Panc1 (cell line): ENCODE results near the gene AIG1. TPM values are rescaled to one million over a fixed set of nuclear protein-coding genes. Genes with fewer than 3 reads are reported as not detected.

Experiments used
- ATAC-seq: fragments of 200-7000 bp; cut with Tn5 transposase; 2 replicates; pipeline ENCODE4 v1.9.1; 2020; ENCODE audit warnings: mild to moderate bottlenecking, moderate library complexity
- BruUV-seq: library from RNA; stranded (reverse); fragments of 400-500 nt; replicated peaks from 2 replicates; lab custom pipeline; 2021; lab: Mats Ljungman, UMichigan
- CTCF ChIA-PET: fragments of 300-600 bp; sonication (Branson Sonifier 250); formaldehyde crosslinking; loops from one replicate; lab custom pipeline; 2022; ENCODE audit warnings: antibody characterized with exemption; lab: Charles Lee
- POLR2A ChIA-PET: fragments of 300-600 bp; sonication (Branson Sonifier 250); formaldehyde crosslinking; loops from one replicate; lab custom pipeline; 2022; ENCODE audit warnings: antibody characterized with exemption; lab: Charles Lee
- DNase-seq: peaks from one replicate; pipeline ENCODE4 v3.0.0-alpha.2; 2010; ENCODE audit warnings: low read depth, low spot score
- H3K27ac ChIP-seq: 2 replicates; pipeline ENCODE4 v1.5.1; 2011; ENCODE audit warnings: mild to moderate bottlenecking, low read length, inconsistent platforms
- H3K27me3 ChIP-seq: fragments of 200-500 bp; sonication (Bioruptor generic); 2 replicates; pipeline ENCODE4 v1.6.0; 2014; ENCODE audit warnings: low read length, inconsistent platforms; ENCODE audit not compliant: control insufficient read depth, insufficient read depth
- H3K36me3 ChIP-seq: fragments of 200-500 bp; sonication (Bioruptor generic); 2 replicates; pipeline ENCODE4 v1.5.1; 2014; ENCODE audit warnings: inconsistent platforms, mild to moderate bottlenecking, low read length, moderate library complexity; ENCODE audit not compliant: control insufficient read depth, insufficient read depth
- H3K4me1 ChIP-seq: 2 replicates; pipeline ENCODE4 v1.5.1; 2011; ENCODE audit warnings: inconsistent platforms, mild to moderate bottlenecking, low read length, moderate library complexity; ENCODE audit not compliant: control insufficient read depth, insufficient read depth
- H3K4me3 ChIP-seq, 2 experiments: 2 replicates each; pipeline ENCODE4 v1.5.1; 2011 to 2012; ENCODE audit warnings: low read depth in 2 of 2, low read length in 2 of 2, mild to moderate bottlenecking in 2 of 2, inconsistent platforms in 1 of 2, moderate library complexity in 1 of 2
- H3K9me3 ChIP-seq: fragments of 200-500 bp; sonication (Bioruptor generic); 2 replicates; pipeline ENCODE4 v1.5.1; 2014; ENCODE audit warnings: low read depth, mild to moderate bottlenecking, inconsistent platforms, low read length, moderate library complexity; ENCODE audit not compliant: control insufficient read depth, insufficient read depth
- POLR2AphosphoS5 ChIP-seq: IDR thresholded peaks from 2 replicates; pipeline ENCODE4 v1.6.1; 2012; ENCODE audit warnings: mild to moderate bottlenecking, low read depth, low read length, moderate library complexity
- SIN3A ChIP-seq: IDR thresholded peaks from 2 replicates; pipeline ENCODE4 v1.6.1; 2012; ENCODE audit warnings: low read depth, mild to moderate bottlenecking, low read length, moderate library complexity, borderline replicate concordance; ENCODE audit not compliant: insufficient read depth
- TCF7L2 ChIP-seq: IDR thresholded peaks from 2 replicates; pipeline ENCODE4 v1.6.1; 2011; ENCODE audit warnings: mild to moderate bottlenecking, low read depth, low read length, inconsistent platforms
- in situ Hi-C: cut with HindIII; loops from 2 replicates; pipeline ENCODE4 v1.10.0; 2016; ENCODE audit warnings: low sequenced_read_pairs, low pct_unique_long_range_greater_than_20kb
- intact Hi-C: fragments of 100-400 bp; cut with micrococcal nuclease; formaldehyde crosslinking; loops from one replicate; pipeline ENCODE4 v1.10.0; 2022; ENCODE audit not compliant: unreplicated experiment
- total RNA-seq: library from RNA; stranded (reverse); gene quantifications from one replicate; pipeline ENCODE4 v1.2.1, GENCODE V29; 2021; ENCODE audit not compliant: unreplicated experiment
- TF ChIP-seq, protein P1 (sequence below), 2 experiments: IDR thresholded peaks; 2 replicates each; pipeline ENCODE4 v1.6.1; 2011 to 2012; ENCODE audit warnings: low read depth in 2 of 2, control low read depth in 1 of 2, low read length in 1 of 2, mild to moderate bottlenecking in 1 of 2, moderate library complexity in 1 of 2; ENCODE audit not compliant: insufficient read depth in 1 of 2
- TF ChIP-seq, protein P2 (sequence below): fragments of 450-650 bp; IDR thresholded peaks from 2 replicates; pipeline ENCODE4 v1.5.1; 2017; ENCODE audit warnings: mild to moderate bottlenecking

The AIG1 gene
- total RNA-seq, 1 experiment from 2014 or later = 23.9 TPM

DNA sequence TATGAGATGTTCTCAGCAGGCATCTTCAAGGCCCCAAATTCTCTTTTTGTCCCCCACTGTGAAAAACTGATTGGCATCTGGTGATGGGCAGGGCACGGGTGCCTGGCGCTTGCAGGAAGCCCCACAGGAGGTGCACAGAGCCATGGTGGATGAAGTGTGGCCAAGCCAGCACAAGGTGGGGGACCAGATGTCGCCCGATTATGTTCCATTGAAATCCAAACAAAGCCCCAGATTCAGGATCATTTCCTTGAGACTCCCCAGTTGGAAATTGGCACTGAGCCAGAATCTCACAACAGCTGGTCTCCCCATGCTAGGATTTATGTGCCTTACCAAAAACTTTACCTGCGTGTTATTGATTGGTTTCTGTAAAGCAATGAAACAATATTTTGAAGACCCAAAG is 203.7 kb downstream of the AIG1 start:
- no TSS peak for BruUV-seq

DNA sequence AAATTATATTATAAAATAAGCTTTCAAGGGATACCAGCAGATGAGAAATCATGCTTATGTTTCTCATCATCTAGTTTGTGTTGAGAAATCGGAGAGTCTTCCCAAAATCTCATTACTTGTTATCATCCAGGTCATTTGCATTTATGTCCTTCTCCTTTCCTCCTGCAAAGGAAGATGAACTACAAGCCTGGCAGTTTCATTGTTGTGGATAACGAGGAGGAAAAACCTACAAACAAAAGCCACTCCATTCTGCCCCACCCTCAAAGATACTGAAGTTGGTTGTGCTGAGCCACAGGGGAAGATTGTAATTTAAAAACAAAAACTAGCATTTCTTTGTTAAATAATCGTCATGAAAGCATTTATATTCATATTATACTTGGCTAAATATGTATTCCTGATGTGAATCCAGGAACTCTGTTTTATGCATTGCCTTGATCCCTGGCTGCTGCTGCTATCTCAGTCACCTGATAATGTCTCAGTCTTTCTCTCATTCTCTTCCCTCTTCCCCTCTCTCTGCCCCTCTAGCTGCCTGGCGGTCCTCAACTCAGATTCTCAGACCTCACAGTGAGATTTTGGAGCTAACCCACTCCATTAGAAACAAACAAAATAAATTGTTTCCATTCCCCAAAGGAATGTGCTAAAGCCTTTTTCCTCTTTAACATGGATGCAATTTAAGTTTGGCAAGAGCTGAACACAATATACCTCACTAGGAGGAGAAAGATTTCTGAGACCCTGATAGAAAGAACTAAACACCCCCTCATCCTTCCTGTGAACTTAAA is 204.5 kb downstream of the AIG1 start:
- CTCF ChIA-PET = no interaction called here
- H3K36me3 ChIP-seq = no peaks in the 10 kb centered on the region
- in situ Hi-C loops (no loop called here), intact Hi-C loops (no loop called here)
- DNase-seq = no peak
- no peak overlapping the region for H3K4me3 ChIP-seq
- H3K27me3 ChIP-seq = no peaks in the 10 kb centered on the region; the same call in 1 of the 2 replicates
- POLR2A ChIA-PET = no interaction called here
- H3K4me1 ChIP-seq = no peaks in the 10 kb centered on the region
- TF ChIP-seq, protein P1, sequence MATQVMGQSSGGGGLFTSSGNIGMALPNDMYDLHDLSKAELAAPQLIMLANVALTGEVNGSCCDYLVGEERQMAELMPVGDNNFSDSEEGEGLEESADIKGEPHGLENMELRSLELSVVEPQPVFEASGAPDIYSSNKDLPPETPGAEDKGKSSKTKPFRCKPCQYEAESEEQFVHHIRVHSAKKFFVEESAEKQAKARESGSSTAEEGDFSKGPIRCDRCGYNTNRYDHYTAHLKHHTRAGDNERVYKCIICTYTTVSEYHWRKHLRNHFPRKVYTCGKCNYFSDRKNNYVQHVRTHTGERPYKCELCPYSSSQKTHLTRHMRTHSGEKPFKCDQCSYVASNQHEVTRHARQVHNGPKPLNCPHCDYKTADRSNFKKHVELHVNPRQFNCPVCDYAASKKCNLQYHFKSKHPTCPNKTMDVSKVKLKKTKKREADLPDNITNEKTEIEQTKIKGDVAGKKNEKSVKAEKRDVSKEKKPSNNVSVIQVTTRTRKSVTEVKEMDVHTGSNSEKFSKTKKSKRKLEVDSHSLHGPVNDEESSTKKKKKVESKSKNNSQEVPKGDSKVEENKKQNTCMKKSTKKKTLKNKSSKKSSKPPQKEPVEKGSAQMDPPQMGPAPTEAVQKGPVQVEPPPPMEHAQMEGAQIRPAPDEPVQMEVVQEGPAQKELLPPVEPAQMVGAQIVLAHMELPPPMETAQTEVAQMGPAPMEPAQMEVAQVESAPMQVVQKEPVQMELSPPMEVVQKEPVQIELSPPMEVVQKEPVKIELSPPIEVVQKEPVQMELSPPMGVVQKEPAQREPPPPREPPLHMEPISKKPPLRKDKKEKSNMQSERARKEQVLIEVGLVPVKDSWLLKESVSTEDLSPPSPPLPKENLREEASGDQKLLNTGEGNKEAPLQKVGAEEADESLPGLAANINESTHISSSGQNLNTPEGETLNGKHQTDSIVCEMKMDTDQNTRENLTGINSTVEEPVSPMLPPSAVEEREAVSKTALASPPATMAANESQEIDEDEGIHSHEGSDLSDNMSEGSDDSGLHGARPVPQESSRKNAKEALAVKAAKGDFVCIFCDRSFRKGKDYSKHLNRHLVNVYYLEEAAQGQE (IDR thresholded peaks at IDR 0.05; ENCODE audit: insufficient read depth in 1 of 2, low read depth in 2 of 2, low read length in 1 of 2) = no peak
- TF ChIP-seq POLR2AphosphoS5 (no peak), SIN3A (no peak), TCF7L2 (no peak)
- TF ChIP-seq, protein P2, sequence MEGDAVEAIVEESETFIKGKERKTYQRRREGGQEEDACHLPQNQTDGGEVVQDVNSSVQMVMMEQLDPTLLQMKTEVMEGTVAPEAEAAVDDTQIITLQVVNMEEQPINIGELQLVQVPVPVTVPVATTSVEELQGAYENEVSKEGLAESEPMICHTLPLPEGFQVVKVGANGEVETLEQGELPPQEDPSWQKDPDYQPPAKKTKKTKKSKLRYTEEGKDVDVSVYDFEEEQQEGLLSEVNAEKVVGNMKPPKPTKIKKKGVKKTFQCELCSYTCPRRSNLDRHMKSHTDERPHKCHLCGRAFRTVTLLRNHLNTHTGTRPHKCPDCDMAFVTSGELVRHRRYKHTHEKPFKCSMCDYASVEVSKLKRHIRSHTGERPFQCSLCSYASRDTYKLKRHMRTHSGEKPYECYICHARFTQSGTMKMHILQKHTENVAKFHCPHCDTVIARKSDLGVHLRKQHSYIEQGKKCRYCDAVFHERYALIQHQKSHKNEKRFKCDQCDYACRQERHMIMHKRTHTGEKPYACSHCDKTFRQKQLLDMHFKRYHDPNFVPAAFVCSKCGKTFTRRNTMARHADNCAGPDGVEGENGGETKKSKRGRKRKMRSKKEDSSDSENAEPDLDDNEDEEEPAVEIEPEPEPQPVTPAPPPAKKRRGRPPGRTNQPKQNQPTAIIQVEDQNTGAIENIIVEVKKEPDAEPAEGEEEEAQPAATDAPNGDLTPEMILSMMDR = no peak
- H3K27ac ChIP-seq = no peak overlapping the region
- no TSS peak for BruUV-seq
- no peak for ATAC-seq
- no peaks in the 10 kb centered on the region for H3K9me3 ChIP-seq

More for the DNA sequence above, 203.7 kb downstream of the AIG1 start:
- intact Hi-C loops (no loop called here), in situ Hi-C loops (no loop called here)
- Histone ChIP-seq H3K9me3 (no peaks in the 10 kb centered on the region), H3K27me3 (no peaks in the 10 kb centered on the region; the same call in 1 of the 2 replicates), H3K4me3 (no peak overlapping the region), H3K27ac (no peak overlapping the region), H3K4me1 (no peaks in the 10 kb centered on the region), H3K36me3 (no peaks in the 10 kb centered on the region)
- ChIA-PET POLR2A (no interaction called here), CTCF (no interaction called here)
- DNase-seq (no peak), ATAC-seq (no peak)
- TF ChIP-seq POLR2AphosphoS5 = no peak
- TF ChIP-seq, protein P2 = no peak
- no peak for TF ChIP-seq TCF7L2
- TF ChIP-seq, protein P1 (IDR thresholded peaks at IDR 0.05; ENCODE audit: insufficient read depth in 1 of 2, low read depth in 2 of 2, low read length in 1 of 2) = no peak
- TF ChIP-seq SIN3A = no peak
